HG02642 (cell line): ENCODE data around the gene PRKCZ.
"Not testable (repeated sequence)": the region's sequence is repeated elsewhere in the genome, so short reads cannot be mapped to it uniquely, and the experiment has no call there.

Experiments used
- ATAC-seq: cut with Tn5 transposase; IDR thresholded peaks from one replicate; pipeline ENCODE4 v1.9.1; 2021; ENCODE audit warnings: mild to moderate bottlenecking; ENCODE audit not compliant: unreplicated experiment, poor library complexity

Gene PRKCZ

GRCh38 chr1:2130156-2130555, 79.9 kb downstream of the PRKCZ start:
- ATAC-seq, result no peak

GRCh38 chr1:2130871-2131289, 80.7 kb downstream of the PRKCZ start:
- no peak for ATAC-seq

- ATAC-seq, result no peak
These were observed 82.2 kb downstream of the PRKCZ start for GRCh38 chr1:2132222-2133038.

- ATAC-seq, result peak; percentile 84
These were observed 83.0 kb downstream of the PRKCZ start for GRCh38 chr1:2133039-2133878.

- no peak for ATAC-seq
These were observed 83.6 kb downstream of the PRKCZ start for GRCh38 chr1:2133879-2134215.

GRCh38 chr1:2134266-2134620, 84.0 kb downstream of the PRKCZ start:
- no peak for ATAC-seq

GRCh38 chr1:2134621-2135307, 84.6 kb downstream of the PRKCZ start:
- ATAC-seq, result no peak

GRCh38 chr1:2135441-2135841, 85.2 kb downstream of the PRKCZ start:
- no peak for ATAC-seq

- ATAC-seq, result no peak
These were observed 85.7 kb downstream of the PRKCZ start for GRCh38 chr1:2135941-2136340.

- no peak for ATAC-seq
These were observed 86.4 kb downstream of the PRKCZ start for GRCh38 chr1:2136386-2137235.

GRCh38 chr1:2137257-2138121, 87.3 kb downstream of the PRKCZ start:
- ATAC-seq, result no peak

- ATAC-seq, result not testable (repeated sequence)
These were observed 88.9 kb downstream of the PRKCZ start for GRCh38 chr1:2139156-2139555.

GRCh38 chr1:2141025-2141424, 90.8 kb downstream of the PRKCZ start:
- no peak for ATAC-seq

- no peak for ATAC-seq
These were observed 93.7 kb downstream of the PRKCZ start for GRCh38 chr1:2143814-2144500.

GRCh38 chr1:2144501-2145090, 94.4 kb downstream of the PRKCZ start:
- ATAC-seq, result no peak

- ATAC-seq, result no peak
These were observed 96.0 kb downstream of the PRKCZ start for GRCh38 chr1:2145946-2146835.

GRCh38 chr1:2146836-2147517, 96.8 kb downstream of the PRKCZ start:
- ATAC-seq, result no peak
